H9 (cell line): Measurements from ENCODE around the gene COL5A2. TPM values are rescaled to one million over a fixed set of nuclear protein-coding genes. Genes with fewer than 3 reads are reported as not detected.

Source experiments
- DNase-seq: peaks from one replicate; pipeline ENCODE4 v3.0.0-alpha.2; 2017
- H2AFZ ChIP-seq: one replicate; pipeline ENCODE4 v1.6.1; 2013; ENCODE audit warnings: mild to moderate bottlenecking, low read length, control low read depth, moderate library complexity
- H2AK5ac ChIP-seq: 2 replicates; pipeline ENCODE4 v1.6.1; 2013; ENCODE audit warnings: low read length, control low read depth, mixed read lengths; ENCODE audit not compliant: insufficient read length
- H2BK120ac ChIP-seq: one replicate; pipeline ENCODE4 v1.6.1; 2013; ENCODE audit warnings: low read depth, mild to moderate bottlenecking, low read length, control low read depth, inconsistent platforms; ENCODE audit not compliant: poor library complexity, severe bottlenecking
- H2BK12ac ChIP-seq: 2 replicates; pipeline ENCODE4 v1.6.1; 2013; ENCODE audit warnings: low read length, control low read depth, mixed read lengths, low read depth; ENCODE audit not compliant: insufficient read length
- H2BK15ac ChIP-seq: 2 replicates; pipeline ENCODE4 v1.6.1; 2013; ENCODE audit warnings: low read depth, low read length, control low read depth
- H2BK20ac ChIP-seq: one replicate; pipeline ENCODE4 v1.6.1; 2013; ENCODE audit warnings: low read depth, mild to moderate bottlenecking, low read length, control low read depth, inconsistent platforms; ENCODE audit not compliant: poor library complexity, severe bottlenecking
- H2BK5ac ChIP-seq: 2 replicates; pipeline ENCODE4 v1.6.1; 2013; ENCODE audit warnings: low read length, control low read depth, mixed read lengths; ENCODE audit not compliant: insufficient read length
- H3K14ac ChIP-seq: 2 replicates; pipeline ENCODE4 v1.6.1; 2013; ENCODE audit warnings: low read length, control low read depth; ENCODE audit not compliant: insufficient read depth
- H3K18ac ChIP-seq: 2 replicates; pipeline ENCODE4 v1.6.1; 2013; ENCODE audit warnings: low read depth, mild to moderate bottlenecking, mixed read lengths, low read length, control low read depth; ENCODE audit not compliant: insufficient read length
- H3K23ac ChIP-seq: 2 replicates; pipeline ENCODE4 v1.6.1; 2013; ENCODE audit warnings: low read length, control low read depth, mixed read lengths, low read depth; ENCODE audit not compliant: insufficient read length
- H3K23me2 ChIP-seq: 2 replicates; pipeline ENCODE4 v1.6.1; 2013; ENCODE audit warnings: low read depth, mild to moderate bottlenecking, mixed read lengths, low read length, control low read depth; ENCODE audit not compliant: insufficient read length, poor library complexity, severe bottlenecking
- H3K27ac ChIP-seq: 2 replicates; pipeline ENCODE4 v1.5.1; 2013; ENCODE audit warnings: low read length, control low read depth, mixed read lengths, low read depth; ENCODE audit not compliant: insufficient read length
- H3K27me3 ChIP-seq: 2 replicates; pipeline ENCODE4 v1.6.1; 2013; ENCODE audit warnings: low read length, control low read depth, inconsistent platforms; ENCODE audit not compliant: insufficient read depth
- H3K4ac ChIP-seq: 2 replicates; pipeline ENCODE4 v1.6.1; 2013; ENCODE audit warnings: low read depth, mild to moderate bottlenecking, control low read depth, inconsistent platforms, low read length, moderate library complexity
- H3K4me1 ChIP-seq: 2 replicates; pipeline ENCODE4 v1.6.1; 2013; ENCODE audit warnings: low read length, control low read depth, inconsistent platforms; ENCODE audit not compliant: insufficient read depth
- H3K4me2 ChIP-seq: 2 replicates; pipeline ENCODE4 v1.6.1; 2013; ENCODE audit warnings: low read length, control low read depth, mixed read lengths; ENCODE audit not compliant: insufficient read length, insufficient read depth
- H3K56ac ChIP-seq: 2 replicates; pipeline ENCODE4 v1.6.1; 2013; ENCODE audit warnings: low read depth, mild to moderate bottlenecking, mixed read lengths, low read length, control low read depth; ENCODE audit not compliant: insufficient read length
- H3K79me1 ChIP-seq: 2 replicates; pipeline ENCODE4 v1.6.1; 2013; ENCODE audit warnings: low read depth, mild to moderate bottlenecking, moderate library complexity, low read length, control low read depth, inconsistent platforms; ENCODE audit not compliant: insufficient read depth, poor library complexity, severe bottlenecking
- H3K79me2 ChIP-seq: 2 replicates; pipeline ENCODE4 v1.6.1; 2013; ENCODE audit warnings: low read length, control low read depth, inconsistent platforms; ENCODE audit not compliant: insufficient read depth
- H3K9ac ChIP-seq: 2 replicates; pipeline ENCODE4 v1.6.1; 2013; ENCODE audit warnings: low read length, control low read depth, mixed read lengths; ENCODE audit not compliant: insufficient read length; ENCODE audit errors: extremely low read depth
- H3K9me3 ChIP-seq: one replicate; pipeline ENCODE4 v1.6.1; 2013; ENCODE audit warnings: low read depth, low read length, inconsistent platforms; ENCODE audit not compliant: control insufficient read depth
- H3T11ph ChIP-seq: one replicate; pipeline ENCODE4 v1.6.1; 2013; ENCODE audit warnings: mild to moderate bottlenecking, low read length, control low read depth, inconsistent platforms
- H4K20me1 ChIP-seq: one replicate; pipeline ENCODE4 v1.6.1; 2013; ENCODE audit not compliant: control insufficient read depth, insufficient read length, insufficient read depth
- H4K5ac ChIP-seq: 2 replicates; pipeline ENCODE4 v1.6.1; 2013; ENCODE audit warnings: low read depth, mild to moderate bottlenecking, mixed read lengths, low read length, control low read depth; ENCODE audit not compliant: insufficient read length
- H4K8ac ChIP-seq: replicated peaks from 2 replicates; pipeline ENCODE4 v1.6.1; 2013; ENCODE audit warnings: low read length, control low read depth, mixed read lengths, low read depth; ENCODE audit not compliant: insufficient read length
- H4K91ac ChIP-seq: 2 replicates; pipeline ENCODE4 v1.6.1; 2013; ENCODE audit warnings: low read depth, mild to moderate bottlenecking, moderate library complexity, mixed read lengths, low read length, control low read depth; ENCODE audit not compliant: insufficient read length
- H3K27ac Mint-ChIP-seq, 3 experiments: 2 replicates in 2 of 3; 3 replicates in 1 of 3; pipeline ENCODE4 v1.8.0; 2020 to 2021; ENCODE audit warnings: mixed read lengths in 3 of 3, mild to moderate bottlenecking in 1 of 3, moderate library complexity in 1 of 3
- H3K27me3 Mint-ChIP-seq: 2 replicates; pipeline ENCODE4 v1.8.0; 2021; ENCODE audit warnings: low read depth, mild to moderate bottlenecking, moderate library complexity, mixed read lengths
- H3K36me3 Mint-ChIP-seq, 3 experiments: 2 replicates in 2 of 3; 3 replicates in 1 of 3; pipeline ENCODE4 v1.8.0; 2020 to 2021; ENCODE audit warnings: low read depth in 3 of 3, mixed read lengths in 3 of 3; ENCODE audit not compliant: insufficient read depth in 1 of 3
- H3K4me1 Mint-ChIP-seq, 2 experiments: 2 replicates each; pipeline ENCODE4 v1.8.0; 2020; ENCODE audit warnings: mixed read lengths in 2 of 2
- H3K4me3 Mint-ChIP-seq, 2 experiments: 2 replicates in 1 of 2; 3 replicates in 1 of 2; pipeline ENCODE4 v1.8.0; 2020 to 2021; ENCODE audit warnings: mild to moderate bottlenecking in 2 of 2, mixed read lengths in 2 of 2, moderate library complexity in 1 of 2
- H3K9me3 Mint-ChIP-seq, 2 experiments: 2 replicates in 1 of 2; 3 replicates in 1 of 2; pipeline ENCODE4 v1.8.0; 2020; ENCODE audit warnings: mild to moderate bottlenecking in 2 of 2, mixed read lengths in 2 of 2, moderate library complexity in 1 of 2
- CTCF ChIP-seq: fragments of 200-600 bp; sonication (generic); conservative IDR thresholded peaks from 3 replicates; pipeline ENCODE4 v1.8.0; 2021; ENCODE audit warnings: antibody characterized with exemption, mild to moderate bottlenecking
- WGBS: extraction: QIAGEN DNeasy Blood & Tissue Kit; methylation state at CpG from one replicate; pipeline ENCODE4 v1.1.7; 2013; ENCODE audit warnings: missing lambda C conversion rate, low lambda C conversion rate, mixed read lengths; ENCODE audit not compliant: insufficient read length; ENCODE audit errors: extremely low coverage; 5-methylcytosine and 5-hydroxymethylcytosine counted together
- total RNA-seq: library from RNA; stranded (reverse); gene quantifications from 2 replicates; pipeline ENCODE4 v1.2.1, GENCODE V29; 2021

The COL5A2 gene
- total RNA-seq, 1 experiment from 2014 or later = 10.5 TPM

GRCh38 chr2:189138800-189139199, 40.8 kb downstream of the COL5A2 start:
- no peak for DNase-seq
- Histone ChIP-seq H3K23me2 (no peaks in the 10 kb centered on the region), H2BK120ac (no peak overlapping the region), H2BK12ac (no peak overlapping the region), H3K4ac (no peak overlapping the region), H3K79me1 (no peaks in the 10 kb centered on the region), H2BK5ac (no peak overlapping the region), H3K79me2 (no peaks in the 10 kb centered on the region), H3K27me3 (no peaks in the 10 kb centered on the region), H3K56ac (no peak overlapping the region), H3K23ac (no peak overlapping the region), H4K8ac (no peak overlapping the region), H3K14ac (no peak overlapping the region), H2AFZ (no peak overlapping the region), H3K27ac (no peak overlapping the region), H3K4me2 (no peak overlapping the region), H4K5ac (no peak overlapping the region), H3K18ac (no peak overlapping the region), H3K4me1 (no peaks in the 10 kb centered on the region), H2BK15ac (no peak overlapping the region), H3K9me3 (no peaks in the 10 kb centered on the region), H2BK20ac (no peak overlapping the region), H2AK5ac (no peak overlapping the region), H4K91ac (no peak overlapping the region), H3K9ac (no peak overlapping the region), H4K20me1 (no peaks in the 10 kb centered on the region), H3T11ph (no peak overlapping the region)
- no peaks in the 10 kb centered on the region for H3K36me3 Mint-ChIP-seq
- no CpG with 5 or more reads among the region's 5 CpGs for WGBS
- TF ChIP-seq CTCF = no peak
- no peak overlapping the region for H3K27ac Mint-ChIP-seq
- H3K27me3 Mint-ChIP-seq = no peaks in the 10 kb centered on the region
- H3K4me1 Mint-ChIP-seq = peaks cover 0 to under 1% of the 10 kb centered on the region in 2 experiments; a peak in 1 of 4 replicates
- H3K9me3 Mint-ChIP-seq = no peaks in the 10 kb centered on the region
- H3K4me3 Mint-ChIP-seq = no peak overlapping the region
